ENCODE results near the gene CAMSAP2.

The CAMSAP2 gene

DNA sequence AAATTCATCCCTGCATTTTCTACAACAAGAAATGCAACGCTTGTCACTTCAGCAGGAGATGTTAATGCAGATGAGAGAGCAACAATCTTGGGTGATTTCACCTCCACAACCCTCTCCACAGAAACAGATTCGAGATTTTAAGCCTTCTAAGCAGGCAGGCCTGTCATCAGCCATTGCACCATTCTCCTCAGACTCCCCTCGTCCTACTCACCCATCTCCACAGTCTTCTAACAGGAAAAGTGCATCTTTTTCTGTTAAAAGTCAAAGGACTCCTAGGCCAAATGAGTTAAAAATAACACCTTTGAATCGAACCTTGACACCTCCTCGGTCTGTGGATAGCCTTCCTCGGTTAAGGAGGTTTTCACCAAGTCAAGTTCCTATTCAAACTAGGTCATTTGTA lies 110.7 kb downstream of the CAMSAP2 start:
- DNase-seq, result no peak

- no peak for DNase-seq
These were observed 111.9 kb downstream of the CAMSAP2 start for GRCh38 chr1:200850554-200850953.

- DNase-seq, result peak; percentile 91
These were observed 118.1 kb downstream of the CAMSAP2 start for GRCh38 chr1:200856716-200857357.

DNA sequence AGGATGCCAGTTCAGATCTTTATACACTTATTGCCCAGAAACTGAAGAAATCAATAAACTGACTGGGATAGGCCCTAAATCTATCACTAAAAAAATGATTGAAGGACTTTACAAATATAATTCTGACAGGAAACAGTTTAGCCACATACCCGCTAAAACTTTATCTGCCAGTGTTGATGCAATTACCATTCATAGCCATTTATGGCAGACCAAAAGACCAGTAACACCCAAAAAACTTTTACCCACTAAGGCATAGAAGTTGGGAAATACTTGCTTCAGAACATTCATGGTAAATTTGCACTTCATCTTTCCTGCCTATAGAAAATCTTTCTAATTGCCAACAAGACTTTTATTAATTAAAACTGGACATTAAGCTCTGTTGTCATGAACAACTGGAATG lies 119.1 kb downstream of the CAMSAP2 start:
- no peak for DNase-seq

DNA sequence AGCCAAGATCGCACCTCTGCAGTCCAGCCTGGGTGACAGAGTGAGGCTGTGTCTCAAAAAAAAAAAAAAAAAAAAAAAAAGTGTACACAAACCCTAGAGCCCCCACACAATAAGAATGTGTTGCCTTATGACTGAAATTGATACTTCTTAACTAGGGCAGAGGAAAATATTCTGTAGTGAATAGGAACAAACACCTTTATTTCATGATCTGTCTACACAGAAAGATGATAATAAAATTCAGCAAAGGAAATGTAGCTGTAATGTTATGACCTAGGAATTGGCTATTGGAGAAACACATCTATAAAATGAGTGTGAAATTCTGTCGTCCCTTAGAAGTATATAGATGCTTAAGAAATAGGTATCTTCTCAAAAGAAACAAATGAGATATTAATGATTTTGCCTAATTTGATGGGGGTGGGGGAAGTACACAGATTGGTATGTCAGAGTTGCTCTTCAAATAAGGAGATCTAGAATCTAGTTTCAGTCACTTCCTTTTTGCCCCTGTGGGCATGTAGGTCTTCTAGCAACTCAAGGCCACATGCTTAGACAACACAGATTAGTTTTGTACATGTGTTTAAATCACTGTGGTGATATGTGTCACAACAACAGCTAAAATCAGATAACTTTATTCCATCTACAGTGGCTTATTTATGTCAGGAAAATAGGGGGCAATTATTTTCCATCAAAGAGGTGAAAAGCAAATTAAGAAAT lies 123.4 kb downstream of the CAMSAP2 start:
- DNase-seq, result no peak

- DNase-seq, result no peak
These were observed 124.2 kb downstream of the CAMSAP2 start for GRCh38 chr1:200862713-200863415.

DNA sequence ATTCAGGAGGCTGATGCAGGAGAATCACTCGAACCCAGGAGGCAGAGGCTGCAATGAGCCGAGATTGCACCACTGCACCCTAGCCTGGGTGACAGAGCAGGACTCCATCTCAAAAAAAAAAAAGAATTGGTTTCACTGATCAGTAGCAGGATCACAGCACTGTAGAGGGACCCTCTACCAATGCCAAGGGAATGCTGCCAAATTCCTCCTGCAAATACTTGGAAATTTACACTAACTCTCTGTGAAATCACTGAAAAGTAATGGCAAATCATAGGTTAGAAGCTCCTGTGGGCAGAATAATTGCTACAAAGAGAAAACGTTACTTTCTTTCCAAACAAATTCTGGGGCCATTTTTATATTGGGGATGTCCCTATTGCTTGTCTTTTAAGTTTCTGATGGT lies 127.4 kb downstream of the CAMSAP2 start:
- DNase-seq, result peak; percentile 24

DNA sequence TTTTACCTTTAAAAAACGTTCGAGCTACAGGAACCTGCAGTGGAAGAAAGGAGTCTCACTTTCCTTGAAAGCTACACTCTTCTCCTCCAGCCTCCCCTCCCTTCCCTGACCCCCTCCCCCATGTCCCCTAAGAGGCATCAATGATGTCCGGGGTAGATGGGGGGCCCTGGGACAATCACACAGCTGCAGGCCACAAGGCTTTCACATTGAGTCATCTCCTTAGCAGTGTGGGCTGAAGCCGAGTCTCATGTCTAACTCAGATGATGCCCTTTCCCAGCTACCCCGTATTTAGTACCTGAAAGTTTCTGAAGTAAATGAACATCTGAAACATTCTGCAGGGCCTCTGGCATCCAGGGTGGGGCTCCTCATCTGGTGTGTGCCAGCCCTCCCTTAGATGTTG lies 127.8 kb downstream of the CAMSAP2 start:
- no peak for DNase-seq

DNA sequence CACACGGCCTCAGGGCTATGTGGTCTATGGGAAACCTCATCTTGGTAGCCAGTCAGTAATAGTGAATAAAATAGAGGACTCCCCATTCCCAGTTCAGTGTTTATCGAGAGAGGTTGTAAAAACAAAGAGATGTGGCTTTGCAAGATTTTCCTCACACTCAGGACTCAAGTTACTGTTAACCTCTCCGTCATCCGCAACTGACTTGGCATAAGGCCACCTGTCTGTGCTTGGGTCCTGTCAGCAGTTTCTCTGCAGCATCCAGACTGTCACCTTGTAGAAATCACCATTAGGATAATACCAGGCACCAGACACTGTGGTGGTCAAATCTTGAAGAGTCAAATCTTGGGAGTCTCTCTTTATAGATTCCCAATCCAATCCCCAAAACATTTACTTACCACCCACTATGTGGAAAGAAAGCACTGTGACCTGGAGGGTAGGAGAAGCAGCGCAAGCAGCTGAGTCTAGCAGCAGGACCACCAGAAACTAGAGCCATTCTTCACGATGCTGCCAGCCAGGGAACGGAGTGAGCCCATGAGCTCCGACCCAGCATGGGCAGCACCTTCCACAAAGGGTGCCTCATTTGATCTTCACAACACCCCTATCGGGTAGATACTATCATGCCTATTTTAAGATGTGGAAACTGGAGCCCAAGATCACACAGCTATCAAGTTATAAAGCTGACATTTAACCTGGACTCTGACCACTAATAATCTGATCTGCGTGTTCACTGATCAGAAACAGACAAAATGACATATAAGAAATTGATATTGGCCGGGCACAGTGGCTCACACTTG lies 128.5 kb downstream of the CAMSAP2 start:
- peak; percentile 20 for DNase-seq

DNA sequence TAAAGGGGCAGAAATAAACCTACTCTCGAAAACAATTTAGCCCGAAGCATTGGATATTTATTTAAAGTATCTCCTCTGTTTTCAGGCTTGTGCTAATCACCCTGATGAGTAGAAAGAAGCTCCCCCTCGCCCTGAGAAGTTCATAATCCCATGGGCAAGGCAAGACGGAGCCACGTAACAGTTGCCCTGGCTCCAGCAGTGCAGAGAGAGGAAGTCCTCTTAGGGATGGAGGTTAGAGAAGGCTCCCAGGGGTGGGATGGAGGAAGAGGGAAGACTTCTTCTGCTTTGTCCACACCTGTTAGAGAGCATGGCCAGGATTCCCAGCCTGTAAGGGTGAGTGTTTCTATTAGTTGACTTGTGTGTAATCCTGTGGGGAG lies 130.7 kb downstream of the CAMSAP2 start:
- no peak for DNase-seq

GRCh38 chr1:200869753-200870391 lies 131.2 kb downstream of the CAMSAP2 start:
- no peak for DNase-seq

- DNase-seq, result no peak
These were observed 133.9 kb downstream of the CAMSAP2 start, which contains the start of gene GPR25 for GRCh38 chr1:200872446-200873115. Gene GPR25, plus strand, starts transcription at chr1:200872981. Its CDS starts 57 bp downstream, at chr1:200873038.

GRCh38 chr1:200873116-200873670 lies 134.5 kb downstream of the CAMSAP2 start:
- DNase-seq, result no peak

DNA sequence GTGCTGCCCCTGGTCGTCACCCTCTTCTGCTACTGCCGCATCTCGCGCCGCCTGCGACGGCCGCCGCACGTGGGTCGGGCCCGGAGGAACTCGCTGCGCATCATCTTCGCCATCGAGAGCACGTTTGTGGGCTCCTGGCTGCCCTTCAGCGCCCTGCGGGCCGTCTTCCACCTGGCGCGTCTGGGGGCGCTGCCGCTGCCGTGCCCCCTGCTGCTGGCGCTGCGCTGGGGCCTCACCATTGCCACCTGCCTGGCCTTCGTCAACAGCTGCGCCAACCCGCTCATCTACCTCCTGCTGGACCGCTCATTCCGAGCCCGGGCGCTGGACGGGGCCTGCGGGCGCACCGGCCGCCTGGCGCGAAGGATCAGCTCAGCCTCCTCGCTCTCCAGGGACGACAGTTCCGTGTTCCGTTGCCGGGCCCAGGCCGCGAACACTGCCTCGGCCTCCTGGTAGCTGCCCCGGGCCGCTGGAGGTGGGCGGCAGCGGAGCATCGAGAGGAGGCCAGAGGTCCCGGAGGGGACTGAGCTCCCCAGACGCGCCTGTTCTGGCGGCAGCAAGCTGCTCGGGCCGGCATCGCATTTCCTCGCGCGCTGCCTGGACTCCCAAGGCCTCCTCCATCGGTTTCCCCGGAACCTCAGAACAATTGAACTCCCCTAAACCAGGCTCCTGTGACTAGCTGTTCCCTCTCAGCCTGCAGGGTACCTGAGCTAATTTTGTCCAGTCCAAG lies 135.1 kb downstream of the CAMSAP2 start:
- no peak for DNase-seq

DNA sequence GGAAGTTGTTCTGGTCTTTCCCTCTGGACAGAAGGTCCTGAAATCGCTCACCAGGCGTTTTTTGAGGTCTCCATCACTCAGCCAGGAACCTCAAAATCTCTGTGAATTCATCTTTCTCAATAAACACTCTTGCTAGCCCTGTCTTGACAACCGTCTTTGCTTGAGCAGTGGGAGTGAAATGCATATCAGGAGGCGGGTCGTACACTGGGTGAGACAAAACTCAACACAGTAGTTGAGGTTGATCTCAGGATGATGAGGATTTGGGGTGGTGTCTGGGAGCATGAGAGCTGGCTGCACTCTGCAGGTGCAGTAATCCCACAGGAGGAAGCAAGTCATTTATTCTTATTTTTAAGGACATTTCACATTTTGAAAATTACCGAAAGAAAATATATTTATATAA lies 136.0 kb downstream of the CAMSAP2 start:
- no peak for DNase-seq

DNA sequence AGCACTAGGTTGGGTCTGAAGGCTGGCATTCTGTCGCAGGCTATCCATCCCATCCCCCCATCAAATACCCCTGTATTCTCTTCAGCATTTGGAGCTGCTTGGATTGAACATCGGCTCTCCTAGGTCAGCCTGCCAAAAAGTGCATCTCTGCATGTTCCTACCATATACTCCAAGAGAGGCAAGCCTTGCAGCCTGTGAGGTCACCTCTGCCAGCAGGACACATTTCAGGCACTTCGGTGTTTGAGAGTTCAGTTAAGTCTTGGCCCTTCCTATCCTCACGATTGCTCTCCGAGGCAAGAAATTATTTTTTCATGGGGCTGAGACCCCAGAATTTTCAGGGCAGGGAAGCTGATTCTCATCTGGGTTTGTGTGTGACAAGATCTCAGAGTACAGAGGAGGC lies 136.7 kb downstream of the CAMSAP2 start:
- DNase-seq, result no peak

DNA sequence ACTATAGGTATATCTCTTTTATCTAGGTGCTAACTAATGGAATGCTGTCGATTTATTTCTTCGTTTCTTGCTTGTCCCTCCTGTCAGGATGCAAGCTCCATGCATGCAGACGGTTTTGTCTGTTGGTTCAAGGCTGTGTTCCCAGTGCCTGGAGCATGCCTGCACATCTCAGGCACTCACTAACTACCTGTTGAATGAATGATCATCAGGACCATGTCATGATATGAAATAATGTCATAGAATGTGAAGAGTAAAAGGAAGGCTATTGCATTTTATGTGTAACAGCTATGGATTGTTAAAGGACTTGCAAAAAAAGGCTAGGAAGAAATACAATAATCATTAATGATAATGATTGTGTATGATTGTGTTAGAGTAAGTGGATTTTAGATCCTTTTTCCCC lies 138.3 kb downstream of the CAMSAP2 start:
- no peak for DNase-seq

- no peak for DNase-seq
These were observed 139.3 kb downstream of the CAMSAP2 start for GRCh38 chr1:200877839-200878551.

DNA sequence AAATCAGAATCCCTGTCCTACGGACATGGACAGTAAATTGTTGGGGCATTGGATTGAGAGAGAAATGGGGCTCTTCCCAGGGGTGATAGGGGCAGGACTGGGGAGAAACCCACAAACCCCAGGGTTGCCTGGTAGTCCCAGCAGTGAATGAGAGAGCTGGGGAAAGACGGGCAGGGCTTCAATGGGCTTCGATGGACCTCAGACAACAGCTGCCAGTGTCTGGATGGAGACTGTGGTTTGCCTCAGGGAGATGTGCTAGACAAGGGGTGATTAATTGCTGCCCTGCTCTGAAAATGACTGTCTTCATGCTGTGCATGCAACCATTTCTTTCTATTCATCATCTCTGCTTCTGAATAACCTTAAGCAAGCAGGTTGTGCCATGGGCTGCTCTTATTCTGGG lies 141.5 kb downstream of the CAMSAP2 start:
- DNase-seq, result no peak

- no peak for DNase-seq
These were observed 144.4 kb downstream of the CAMSAP2 start for GRCh38 chr1:200883118-200883517.
